ENCODE data around the gene KCNC3.
"Not testable (repeated sequence)": the region's sequence is repeated elsewhere in the genome, so short reads cannot be mapped to it uniquely, and the experiment has no call there.

Gene KCNC3

GRCh38 chr19:50353487-50353880 is 24.3 kb upstream of the KCNC3 start:
- DNase-seq (ENCODE audit: low read depth): not testable (repeated sequence)

DNA sequence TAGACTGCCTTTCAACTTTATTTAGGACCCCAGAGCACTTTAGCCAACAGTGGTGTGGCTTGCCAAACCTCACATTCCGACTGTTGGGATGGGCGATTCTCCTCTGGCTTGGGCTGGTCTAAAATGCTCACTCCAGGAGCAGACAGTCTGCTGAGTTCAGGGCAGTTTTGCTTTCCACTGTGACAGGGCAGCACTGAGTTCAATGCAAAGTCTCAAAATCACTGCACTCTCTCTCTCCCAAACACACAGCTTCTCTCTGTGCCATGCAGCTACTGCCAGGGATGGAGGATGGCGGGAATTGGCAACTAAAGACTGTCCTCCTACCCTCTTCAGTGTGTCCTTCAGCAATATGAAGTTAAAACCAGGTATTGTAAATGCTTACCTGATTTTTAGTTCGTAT is 23.1 kb upstream of the KCNC3 start:
- no peak for DNase-seq (ENCODE audit: low read depth)

- no peak for DNase-seq (ENCODE audit: low read depth)
Observed at GRCh38 chr19:50349277-50350057, 20.3 kb upstream of the KCNC3 start.

- DNase-seq (ENCODE audit: low read depth): not testable (repeated sequence)
Observed at GRCh38 chr19:50347089-50347581, 18.0 kb upstream of the KCNC3 start.

DNA sequence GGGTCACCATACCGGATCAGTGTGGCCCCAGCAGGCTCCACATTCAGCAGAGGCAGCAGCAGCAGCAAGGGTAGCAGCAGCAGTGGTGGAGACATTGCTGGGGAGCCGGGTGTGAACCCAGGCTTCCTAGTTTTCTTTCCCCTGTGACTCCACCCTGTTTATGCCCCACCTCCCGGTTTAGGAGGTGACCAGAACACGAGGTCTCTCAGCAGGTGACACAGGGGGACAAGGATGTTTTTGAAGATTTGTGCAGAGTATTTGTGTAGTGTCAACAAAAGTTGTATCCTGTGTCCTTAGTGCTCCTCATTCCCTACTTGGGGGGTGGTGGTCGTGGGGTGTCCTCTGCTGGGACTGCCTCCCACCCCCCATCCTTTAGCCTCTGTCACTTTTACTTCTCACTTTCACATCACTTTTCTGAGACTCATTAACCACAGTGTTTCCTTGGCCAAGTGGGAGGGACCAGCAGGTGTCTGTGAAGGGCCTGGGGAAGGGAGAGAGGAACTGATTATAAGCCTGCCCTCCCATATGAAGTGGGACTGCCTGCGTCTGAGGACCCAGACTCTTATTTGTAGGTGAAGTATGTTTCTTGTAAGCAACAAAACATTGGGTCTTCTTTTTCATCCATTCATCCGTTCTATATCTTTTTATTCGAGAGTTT is 15.6 kb upstream of the KCNC3 start:
- no peak for DNase-seq (ENCODE audit: low read depth)

GRCh38 chr19:50341091-50341564 is 12.0 kb upstream of the KCNC3 start:
- DNase-seq (ENCODE audit: low read depth): no peak

DNA sequence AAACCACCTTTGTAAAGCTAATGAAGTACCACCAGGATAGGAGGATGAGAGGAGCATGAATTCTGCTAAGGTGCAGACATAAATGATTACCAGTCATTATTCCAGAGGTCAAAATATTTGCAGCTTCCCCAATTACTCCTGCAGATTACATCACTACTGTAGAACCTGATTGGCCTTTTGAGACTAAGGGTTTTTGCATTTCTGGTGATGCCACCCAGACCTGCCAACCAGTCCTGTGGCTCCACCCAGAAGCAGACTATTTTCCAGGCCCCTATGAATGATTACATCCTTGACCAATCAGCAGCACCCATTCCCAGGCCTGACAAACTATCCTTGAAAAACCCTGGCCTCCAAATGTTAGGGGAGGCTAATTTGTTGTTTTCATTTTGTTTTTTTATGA is 11.2 kb upstream of the KCNC3 start:
- no peak for DNase-seq (ENCODE audit: low read depth)

GRCh38 chr19:50337031-50337430 is 7.9 kb upstream of the KCNC3 start:
- not testable (repeated sequence) for DNase-seq (ENCODE audit: low read depth)

DNA sequence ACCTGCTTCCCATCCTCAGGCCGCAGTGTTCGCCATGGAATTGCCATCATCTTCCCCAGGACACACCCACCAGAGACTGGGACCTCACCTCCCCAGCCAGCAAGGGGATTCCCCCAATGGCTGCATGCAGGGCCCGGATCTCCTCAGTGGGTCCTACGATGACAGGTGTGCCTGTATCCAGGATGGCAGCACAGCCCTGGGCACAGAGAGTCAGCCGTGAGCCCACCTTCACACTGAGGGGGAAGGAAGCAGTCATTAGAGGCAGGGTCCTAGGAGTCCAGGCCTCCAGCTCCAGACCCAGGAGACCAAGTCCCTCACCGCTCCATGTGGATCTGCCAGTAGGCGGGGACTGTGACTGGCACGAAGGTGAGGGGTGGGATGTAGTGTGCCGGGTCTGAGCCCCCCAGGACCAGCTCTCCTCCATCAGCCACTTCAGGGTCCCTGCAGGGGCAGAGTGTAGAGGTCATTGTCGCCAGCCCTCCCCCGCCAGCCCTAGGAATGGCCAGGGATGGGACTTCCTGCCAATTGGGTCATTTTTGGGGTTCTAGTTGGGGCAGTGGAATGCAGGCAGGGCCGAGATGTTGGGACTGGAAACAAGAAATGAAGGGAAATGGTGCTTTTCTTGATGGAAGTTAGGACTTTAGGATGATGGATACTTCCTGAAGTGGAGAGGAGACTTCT is 5.7 kb upstream of the KCNC3 start:
- no peak for DNase-seq (ENCODE audit: low read depth)

DNA sequence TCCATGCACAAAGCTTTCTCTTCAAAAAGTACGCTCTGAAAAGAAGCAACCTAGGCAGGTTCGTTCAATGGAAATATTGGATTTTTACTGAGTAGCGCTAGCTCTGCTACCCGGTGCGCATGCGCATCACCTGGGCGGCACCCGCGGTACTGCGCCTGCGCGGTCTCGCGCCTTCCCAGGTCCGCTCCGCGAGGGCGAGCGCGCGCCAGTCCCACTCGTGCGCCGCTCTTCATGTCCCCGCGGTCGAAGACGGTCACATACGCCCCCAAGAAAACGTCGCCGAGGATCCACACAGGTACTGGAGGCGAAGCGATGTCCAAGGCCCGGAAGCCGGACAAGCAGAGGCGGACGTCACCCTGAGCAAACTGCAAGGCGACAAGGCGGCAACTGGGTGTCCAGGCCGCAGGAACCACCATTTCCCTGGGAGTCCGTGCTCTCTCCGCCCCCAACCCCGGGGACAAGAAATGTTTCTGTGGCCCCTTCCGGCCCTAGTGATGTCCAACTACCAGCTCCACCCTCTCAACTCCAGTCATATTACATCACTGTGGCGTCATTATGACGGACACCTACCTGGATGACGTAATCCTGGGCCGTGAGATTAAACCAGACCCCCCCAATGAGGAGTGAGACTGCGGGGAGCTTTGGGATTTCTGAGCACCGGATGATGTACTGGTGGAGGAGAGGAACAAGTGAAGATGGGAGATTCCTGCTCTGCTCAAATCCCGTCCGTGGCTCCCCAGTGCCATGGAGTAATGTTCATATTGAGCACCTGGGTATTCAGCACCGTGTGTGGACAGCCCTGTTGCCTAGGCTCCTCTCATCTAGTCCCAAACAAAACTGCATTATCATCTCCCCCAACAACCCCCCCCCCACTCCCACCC is 4.8 kb upstream of the KCNC3 start:
- DNase-seq (ENCODE audit: low read depth): peak; percentile 74

DNA sequence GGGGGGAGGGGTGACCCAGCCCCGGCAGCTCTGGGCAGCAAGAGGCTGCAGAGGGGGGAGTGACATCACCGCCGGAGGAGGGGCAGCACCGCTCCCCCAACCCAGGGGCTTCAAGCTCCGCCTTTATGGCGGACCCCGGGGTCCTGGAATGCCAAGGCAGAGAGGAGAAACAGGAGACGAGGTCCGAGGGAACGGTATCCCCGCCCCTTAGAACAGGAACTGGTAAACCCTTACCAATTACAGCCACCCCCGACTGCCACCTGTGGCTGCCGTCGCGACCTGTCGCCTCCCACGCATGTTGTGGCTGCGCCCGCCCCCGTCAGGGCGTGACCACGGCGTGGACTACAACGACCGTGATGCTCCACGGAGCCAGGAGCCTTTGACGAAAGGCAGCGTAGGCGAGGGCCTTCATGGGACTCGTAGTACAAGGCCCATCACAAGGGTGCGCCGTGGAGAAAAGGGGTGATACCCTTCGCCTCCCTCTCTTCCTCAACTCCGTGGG is 4.1 kb upstream of the KCNC3 start:
- peak; percentile 81 for DNase-seq (ENCODE audit: low read depth)

GRCh38 chr19:50332244-50333038 is 3.3 kb upstream of the KCNC3 start:
- DNase-seq (ENCODE audit: low read depth): no peak

GRCh38 chr19:50331994-50332243 is 2.7 kb upstream of the KCNC3 start:
- no peak for DNase-seq (ENCODE audit: low read depth)

DNA sequence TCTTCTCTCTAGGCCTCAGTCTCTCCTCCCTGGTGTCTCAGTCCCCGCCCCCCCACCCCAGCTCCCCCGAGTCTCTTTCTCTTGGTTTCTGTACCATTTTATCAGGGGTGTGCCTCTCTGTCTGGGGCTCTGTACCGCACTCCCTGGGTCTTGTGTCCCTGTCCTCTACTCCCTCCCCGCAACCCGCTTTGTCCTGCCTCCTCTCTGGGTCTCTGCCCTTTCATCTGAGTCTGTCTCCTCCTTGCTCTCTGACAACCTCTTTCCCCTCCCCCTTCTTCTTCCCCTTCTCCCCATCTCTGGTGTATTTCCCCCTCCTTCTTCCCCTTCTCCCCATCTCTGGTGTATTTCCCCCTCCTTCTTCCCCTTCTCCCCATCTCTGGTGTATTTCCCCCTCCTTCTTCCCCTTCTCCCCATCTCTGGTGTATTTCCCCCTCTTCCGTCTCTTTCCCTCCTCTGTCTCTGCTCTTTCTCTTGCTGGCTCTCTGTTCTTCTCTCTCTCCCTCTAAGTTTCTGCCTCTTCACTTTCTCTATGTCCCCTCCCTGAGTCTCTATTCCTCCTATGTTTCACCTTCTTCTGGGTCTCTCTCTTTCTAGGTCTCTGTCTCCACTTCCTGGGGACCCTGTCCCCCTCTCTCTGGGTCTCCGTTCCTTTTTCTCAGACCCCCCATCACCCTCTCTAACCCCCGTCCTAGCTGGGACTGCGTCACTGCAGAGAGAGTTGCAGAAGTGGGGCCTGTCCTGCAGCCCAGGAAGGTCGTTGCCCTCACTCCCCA is 2.2 kb upstream of the KCNC3 start:
- DNase-seq (ENCODE audit: low read depth): no peak

DNA sequence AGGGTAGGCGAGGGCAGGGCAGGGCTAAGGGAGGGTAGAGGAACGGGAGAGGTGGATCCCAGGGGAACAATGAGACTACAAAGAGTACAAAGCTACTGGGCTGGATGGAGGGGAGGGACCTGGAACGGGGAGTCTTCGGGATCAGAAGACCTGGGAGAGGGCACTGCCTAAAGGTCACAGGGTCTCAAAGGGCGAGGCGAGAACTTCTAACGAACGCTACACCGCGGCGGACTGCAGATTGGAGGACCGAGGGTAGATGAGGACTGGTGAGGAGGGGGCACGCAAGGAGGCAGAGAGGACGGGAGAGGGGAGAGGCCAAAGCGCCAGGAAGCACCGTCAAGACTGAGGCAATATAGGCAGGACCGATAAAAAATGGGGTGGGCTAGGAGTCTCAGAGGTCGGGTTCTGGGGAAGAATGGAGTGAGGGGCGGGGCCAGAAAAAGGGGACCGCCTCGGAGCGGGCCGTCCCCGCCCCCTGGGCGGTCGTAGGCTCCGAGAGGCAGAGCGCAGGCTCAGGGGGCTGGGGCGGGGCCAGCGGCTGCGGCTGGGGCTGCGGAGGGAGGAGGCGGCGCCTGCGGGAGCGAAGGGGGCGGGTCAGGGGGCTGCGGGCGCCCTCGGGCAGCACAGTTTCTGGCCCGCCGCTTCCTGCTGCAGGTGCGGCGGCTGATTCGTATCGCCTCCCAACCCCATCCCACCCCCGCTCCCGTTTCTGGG is 1.3 kb upstream of the KCNC3 start:
- peak; percentile 56 for DNase-seq (ENCODE audit: low read depth)

DNA sequence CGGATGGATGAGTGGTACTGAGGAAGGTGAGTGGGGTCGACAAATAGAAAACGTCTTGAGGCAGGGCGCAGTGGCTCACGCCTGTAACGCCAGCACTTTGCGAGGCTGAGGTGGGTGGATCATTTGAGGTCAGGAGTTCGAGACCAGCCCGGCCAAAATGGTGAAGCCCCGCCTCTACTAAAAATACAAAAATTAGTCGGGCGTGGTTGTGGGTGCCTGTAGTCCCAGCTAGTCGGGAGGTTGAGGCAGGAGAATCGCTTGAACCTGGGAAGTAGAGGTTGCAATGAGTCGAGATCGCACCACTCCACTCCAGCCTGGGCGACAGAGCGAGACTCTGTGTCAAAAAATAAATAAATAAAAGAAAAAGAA is 733 bp upstream of the KCNC3 start:
- DNase-seq (ENCODE audit: low read depth): not testable (repeated sequence)

DNA sequence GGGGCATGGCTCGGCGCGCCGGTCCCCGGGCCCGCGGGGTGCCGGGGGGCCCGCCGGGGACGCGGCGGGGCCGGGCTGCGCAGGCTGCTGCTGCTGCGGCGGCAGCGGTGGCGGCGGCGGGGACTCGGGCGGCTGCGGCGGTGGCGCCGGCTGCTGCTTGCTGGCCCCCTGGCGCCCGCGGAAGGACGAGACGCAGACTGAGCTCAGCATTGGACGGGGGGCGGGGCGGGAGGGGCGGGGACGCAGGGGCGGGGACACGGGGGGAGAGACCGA is 368 bp downstream of the KCNC3 start:
- no peak for DNase-seq (ENCODE audit: low read depth)

- no peak for DNase-seq (ENCODE audit: low read depth)
Observed at GRCh38 chr19:50328224-50328872, 829 bp downstream of the KCNC3 start.

- DNase-seq (ENCODE audit: low read depth): no peak
Observed at GRCh38 chr19:50327461-50328223, 1.5 kb downstream of the KCNC3 start.

Data from activated T-helper 9 cell treated with anti-CD3 and anti-CD28 coated beads, Interleukin-2, amount 50 U/mL, for 16 hours (primary cell).